BE2C (cell line): Measurements from ENCODE around the gene AGK.

Experiments
- DNase-seq: peaks from one replicate; pipeline ENCODE4 v3.0.0-alpha.2; 2020
- H3K27me3 ChIP-seq: fragments of 250-450 bp; sonication (Bioruptor Pico); 2 replicates; pipeline ENCODE4 v1.5.1; 2020; ENCODE audit warnings: mild to moderate bottlenecking
- H3K36me3 ChIP-seq: fragments of 250-450 bp; sonication (Bioruptor Pico); 2 replicates; pipeline ENCODE4 v1.5.1; 2020; ENCODE audit warnings: mild to moderate bottlenecking
- H3K4me1 ChIP-seq: fragments of 250-450 bp; sonication (Bioruptor Pico); 2 replicates; pipeline ENCODE4 v1.5.1; 2020
- H3K4me3 ChIP-seq: 2 replicates; pipeline ENCODE4 v1.5.1; 2011; ENCODE audit warnings: low read depth, low read length
- H3K9me3 ChIP-seq: fragments of 250-450 bp; sonication (Bioruptor Pico); 2 replicates; pipeline ENCODE4 v1.5.1; 2020
- CTCF ChIP-seq: IDR thresholded peaks from 2 replicates; pipeline ENCODE4 v1.5.1; 2012; ENCODE audit warnings: mild to moderate bottlenecking, low read depth, low read length

The AGK gene

GRCh38 chr7:141568227-141568626, 17.0 kb downstream of the AGK start:
- no peak for DNase-seq
- Histone ChIP-seq H3K9me3 (no peaks in the 10 kb centered on the region), H3K36me3 (peaks cover 10% of the 10 kb centered on the region), H3K27me3 (no peaks in the 10 kb centered on the region), H3K4me1 (no peaks in the 10 kb centered on the region), H3K4me3 (no peak overlapping the region)
- no peak for TF ChIP-seq CTCF

GRCh38 chr7:141571059-141571458, 19.8 kb downstream of the AGK start:
- no peaks in the 10 kb centered on the region for H3K27me3 ChIP-seq
- no peak for DNase-seq
- no peaks in the 10 kb centered on the region for H3K4me1 ChIP-seq
- peaks cover 12% of the 10 kb centered on the region for H3K36me3 ChIP-seq
- no peak for TF ChIP-seq CTCF
- H3K9me3 ChIP-seq = no peaks in the 10 kb centered on the region
- no peak overlapping the region for H3K4me3 ChIP-seq

- peaks cover 6% of the 10 kb centered on the region for H3K36me3 ChIP-seq
- no peak for TF ChIP-seq CTCF
Measured at GRCh38 chr7:141572175-141572574, 21.0 kb downstream of the AGK start.

DNA sequence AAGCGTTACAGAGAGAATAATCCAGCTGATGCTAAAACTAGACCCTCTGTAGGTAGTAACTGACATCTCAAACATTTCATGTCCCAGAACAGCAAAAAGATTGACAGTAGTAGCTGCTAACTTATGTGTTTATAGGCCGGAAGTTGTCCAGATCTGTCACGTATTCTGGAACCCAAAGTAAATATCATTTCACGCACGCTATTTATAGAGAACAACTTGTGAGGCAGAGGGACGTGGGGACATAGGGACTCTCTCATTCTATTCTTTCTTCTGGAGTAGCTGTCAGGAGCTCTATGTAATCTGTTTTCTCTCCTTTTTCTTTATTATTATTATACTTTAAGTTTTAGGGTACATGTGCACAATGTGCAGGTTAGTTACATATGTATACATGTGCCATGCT, 22.3 kb downstream of the AGK start:
- Histone ChIP-seq H3K9me3 (no peaks in the 10 kb centered on the region), H3K4me1 (no peaks in the 10 kb centered on the region), H3K4me3 (no peak overlapping the region), H3K27me3 (no peaks in the 10 kb centered on the region), H3K36me3 (0 out of 2 replicates have a peak, but pooled peaks cover 2% of the 10 kb centered on the region)
- TF ChIP-seq CTCF = no peak
- DNase-seq = no peak

More at GRCh38 chr7:141572175-141572574, 21.0 kb downstream of the AGK start:
- DNase-seq = no peak
- H3K27me3 ChIP-seq = no peaks in the 10 kb centered on the region
- H3K9me3 ChIP-seq = no peaks in the 10 kb centered on the region
- no peaks in the 10 kb centered on the region for H3K4me1 ChIP-seq
- H3K4me3 ChIP-seq = no peak overlapping the region

GRCh38 chr7:141575164-141575563, 24.0 kb downstream of the AGK start:
- no peak for TF ChIP-seq CTCF
- H3K4me1 ChIP-seq = no peaks in the 10 kb centered on the region
- H3K36me3 ChIP-seq = 0 out of 2 replicates have a peak, but pooled peaks cover 2% of the 10 kb centered on the region
- H3K27me3 ChIP-seq = no peaks in the 10 kb centered on the region
- DNase-seq = no peak
- no peak overlapping the region for H3K4me3 ChIP-seq
- H3K9me3 ChIP-seq = no peaks in the 10 kb centered on the region

- Histone ChIP-seq H3K9me3 (no peaks in the 10 kb centered on the region), H3K27me3 (no peaks in the 10 kb centered on the region), H3K4me3 (no peak overlapping the region), H3K36me3 (0 out of 2 replicates have a peak, but pooled peaks cover 2% of the 10 kb centered on the region), H3K4me1 (no peaks in the 10 kb centered on the region)
- TF ChIP-seq CTCF = no peak
- no peak for DNase-seq
Measured at GRCh38 chr7:141575654-141576448, 24.6 kb downstream of the AGK start.
